ENCODE results near the gene ALKBH5. TPM values are rescaled to one million over a fixed set of nuclear protein-coding genes. Genes with fewer than 3 reads are reported as not detected.

ALKBH5 gene
- total RNA-seq, 1 experiment from 2014 or later = 97.8 TPM

GRCh38 chr17:18139092-18139491, 44.5 kb upstream of the ALKBH5 start:
- ChIA-PET RAD21 (ENCODE audit: low non-redundant PET in 1 of 2, low total read pairs in 2 of 2, uncharacterized antibody in 2 of 2, unreplicated experiment in 2 of 2) (no interaction called here), CTCF (interaction anchor here (1.4 to 5.7 kb wide), 2 partner anchors 10 to 14 kb away, joined by 3 to 27 read pairs; no protein-coding TSS in a partner anchor), POLR2A (no interaction called here)
- no peak overlapping the region for H3K27ac ChIP-seq (ENCODE audit: low read depth, low read length)
- H2AFZ ChIP-seq (ENCODE audit: low read depth, low read length, poor library complexity, severe bottlenecking) = no peak overlapping the region
- DNase-seq (ENCODE audit: low read depth, low spot score) (no peak), ATAC-seq (no peak)
- H3K79me2 ChIP-seq (ENCODE audit: insufficient read depth, low read length) = no peaks in the 10 kb centered on the region
- no peaks in the 10 kb centered on the region for H3K9me3 ChIP-seq (ENCODE audit: control insufficient read depth in 1 of 2, insufficient read depth in 1 of 2, low read depth in 1 of 2, low read length in 2 of 2)
- BruUV-seq (replicated peaks) = no TSS peak
- H3K27me3 ChIP-seq (ENCODE audit: insufficient read depth, low read length) = no peaks in the 10 kb centered on the region
- intact Hi-C loops (cut with micrococcal nuclease) = no loop called here
- H3K4me1 ChIP-seq (ENCODE audit: control insufficient read depth in 1 of 2, insufficient read depth in 2 of 2, low read length in 2 of 2) = no peaks in the 10 kb centered on the region
- H3K36me3 ChIP-seq (ENCODE audit: control insufficient read depth in 1 of 2, insufficient read depth in 2 of 2, low read length in 2 of 2) = no peaks in the 10 kb centered on the region
- H3K4me3 ChIP-seq (replicated peaks in 1 of 2; ENCODE audit: low read depth in 1 of 2, low read length in 2 of 2) = no peak overlapping the region
- no peak overlapping the region for H3K9ac ChIP-seq (ENCODE audit: low read length)
- TF ChIP-seq ZNF274 (IDR thresholded peaks at IDR 0.05; ENCODE audit: low read depth, low read length) (no peak), CTCF (IDR thresholded peaks at IDR 0.05 in 2 of 3, conservative IDR thresholded peaks at IDR 0.05 in 1 of 3; ENCODE audit: borderline replicate concordance in 1 of 3, insufficient read depth in 1 of 3, low read depth in 2 of 3, low read length in 2 of 3) (no peak), POLR2A (IDR thresholded peaks at IDR 0.05; ENCODE audit: borderline replicate concordance, extremely low read depth, insufficient read depth, insufficient read length) (no peak), JUND (IDR thresholded peaks at IDR 0.05) (no peak), SP1 (IDR thresholded peaks at IDR 0.05; ENCODE audit: low read depth) (no peak), RAD21 (IDR thresholded peaks at IDR 0.05; ENCODE audit: low read depth) (no peak), REST (IDR thresholded peaks at IDR 0.05; ENCODE audit: low read depth) (no peak), FOSL1 (IDR thresholded peaks at IDR 0.05; ENCODE audit: low read depth) (no peak), ZBTB33 (IDR thresholded peaks at IDR 0.05; ENCODE audit: extremely low read depth, insufficient replicate concordance, low read length) (no peak), ELF1 (IDR thresholded peaks at IDR 0.05; ENCODE audit: borderline replicate concordance, low read depth) (no peak), ZFX (IDR thresholded peaks at IDR 0.05) (no peak), TCF7L2 (IDR thresholded peaks at IDR 0.05; ENCODE audit: borderline replicate concordance, extremely low read depth, insufficient read depth, insufficient read length) (no peak), EGR1 (IDR thresholded peaks at IDR 0.05; ENCODE audit: low read depth) (no peak), CEBPB (IDR thresholded peaks at IDR 0.05; ENCODE audit: low read depth) (no peak), EZH2 (IDR thresholded peaks at IDR 0.05) (no peak), CBX3 (IDR thresholded peaks at IDR 0.05; ENCODE audit: low read depth) (no peak), SIN3A (IDR thresholded peaks at IDR 0.05; ENCODE audit: low read depth) (no peak), YY1 (IDR thresholded peaks at IDR 0.05; ENCODE audit: extremely low read depth, insufficient replicate concordance, low read depth, low read length) (no peak), EZH2phosphoT487 (IDR thresholded peaks at IDR 0.05; ENCODE audit: borderline replicate concordance) (no peak), ATF3 (IDR thresholded peaks at IDR 0.05) (no peak)
- no peaks in the 10 kb centered on the region for H4K20me1 ChIP-seq (ENCODE audit: insufficient read depth)
- H3K9me2 ChIP-seq (ENCODE audit: insufficient read depth) = no peaks in the 10 kb centered on the region
- H3K4me2 ChIP-seq (ENCODE audit: low read length) = no peak overlapping the region
